ENCODE measurements around the gene FOXQ1. TPM values are rescaled to one million over a fixed set of nuclear protein-coding genes. Genes with fewer than 3 reads are reported as not detected.

FOXQ1 gene
- total and polyA plus RNA-seq, 4 donors: 0.28 to 1.1 TPM; not detected in 2

- TF ChIP-seq EGR1 (IDR thresholded peaks at IDR 0.05; ENCODE audit: low read depth in 2 of 2) (no peak), YY1 (IDR thresholded peaks at IDR 0.05) (no peak), RXRA (IDR thresholded peaks at IDR 0.05) (no peak), FOXA2 (IDR thresholded peaks at IDR 0.05) (no peak), TAF1 (conservative IDR thresholded peaks at IDR 0.05) (no peak), GABPA (IDR thresholded peaks at IDR 0.05 in 1 of 2, conservative IDR thresholded peaks at IDR 0.05 in 1 of 2) (no peak), MAX (IDR thresholded peaks at IDR 0.05) (no peak), JUND (IDR thresholded peaks at IDR 0.05) (no peak), HNF4A (conservative IDR thresholded peaks at IDR 0.05) (no peak)
Measured at GRCh38 chr6:1291381-1291780, 20.5 kb upstream of the FOXQ1 start (continued).

GRCh38 chr6:1295420-1295819 is 16.5 kb upstream of the FOXQ1 start:
- H3K9me3 ChIP-seq (ENCODE audit: control insufficient read depth in 4 of 4, low read length in 3 of 4): no peaks in the 10 kb centered on the region
- no peaks in the 10 kb centered on the region for H3K36me3 ChIP-seq (ENCODE audit: control insufficient read depth in 4 of 4, insufficient read depth in 3 of 4, low read depth in 1 of 4, low read length in 3 of 4)
- DNase-seq (ENCODE audit: low spot score): no peak
- no peak overlapping the region for H3K4me3 ChIP-seq (ENCODE audit: low read depth in 1 of 3, low read length in 3 of 3)
- no peaks in the 10 kb centered on the region for H3K27me3 ChIP-seq (ENCODE audit: control insufficient read depth in 4 of 4, insufficient read depth in 4 of 4, low read length in 3 of 4)
- no peaks in the 10 kb centered on the region for H3K4me1 ChIP-seq (ENCODE audit: control insufficient read depth in 4 of 4, insufficient read depth in 4 of 4, low read length in 3 of 4)
- WGBS: 89% methylated on average over 3 of the region's 3 CpGs
- no peak overlapping the region for H3K27ac ChIP-seq (ENCODE audit: low read depth in 1 of 2, low read length in 2 of 2)
- no peak overlapping the region for H3K9ac ChIP-seq (ENCODE audit: low read depth in 1 of 2, low read length in 2 of 2)
- no peak for TF ChIP-seq HNF4G (IDR thresholded peaks at IDR 0.05)
- no peak for TF ChIP-seq ATF3 (IDR thresholded peaks at IDR 0.05)
- TF ChIP-seq SP1 (IDR thresholded peaks at IDR 0.05): no peak
- no peak for TF ChIP-seq MAX (IDR thresholded peaks at IDR 0.05)
- TF ChIP-seq TAF1 (conservative IDR thresholded peaks at IDR 0.05): no peak
- TF ChIP-seq CTCF (IDR thresholded peaks at IDR 0.05; ENCODE audit: low read depth, low read length, missing input control): no peak
- TF ChIP-seq FOXA1 (IDR thresholded peaks at IDR 0.05): no peak
- TF ChIP-seq REST (IDR thresholded peaks at IDR 0.05): no peak
- TF ChIP-seq EGR1 (IDR thresholded peaks at IDR 0.05; ENCODE audit: low read depth in 2 of 2): no peak
- no peak for TF ChIP-seq RXRA (IDR thresholded peaks at IDR 0.05)
- TF ChIP-seq RAD21 (IDR thresholded peaks at IDR 0.05): no peak
- no peak for TF ChIP-seq FOXA2 (IDR thresholded peaks at IDR 0.05)
- no peak for TF ChIP-seq YY1 (IDR thresholded peaks at IDR 0.05)
- no peak for TF ChIP-seq HNF4A (conservative IDR thresholded peaks at IDR 0.05)
- no peak for TF ChIP-seq JUND (IDR thresholded peaks at IDR 0.05)
- no peak for TF ChIP-seq NR2F2 (IDR thresholded peaks at IDR 0.05)
- TF ChIP-seq GABPA (IDR thresholded peaks at IDR 0.05 in 1 of 2, conservative IDR thresholded peaks at IDR 0.05 in 1 of 2): no peak
- no peak for TF ChIP-seq ZBTB33 (IDR thresholded peaks at IDR 0.05)
